Measurements from ENCODE around the gene RABGAP1L.

GRCh38 chr1:174136714-174137113 is 22.6 kb upstream of the RABGAP1L start:
- TF ChIP-seq CTCF (IDR thresholded peaks at IDR 0.05; ENCODE audit: low read depth, low read length) (no peak), POLR2A (IDR thresholded peaks at IDR 0.05; ENCODE audit: extremely low read depth, insufficient read length) (no peak), MYC (IDR thresholded peaks at IDR 0.05; ENCODE audit: low read depth, low read length) (no peak), MAX (IDR thresholded peaks at IDR 0.05; ENCODE audit: low read depth, low read length) (no peak)
